Coronary artery (tissue), 2 donors: Measurements from ENCODE around the gene ARL6.

Source experiments
- DNase-seq: peaks from one replicate; pipeline ENCODE4 v3.0.0-alpha.2; 2017; ENCODE audit warnings: low spot score
- H3K27ac ChIP-seq, 2 donors: fragments of 200-600 bp; sonication (generic); one replicate each; pipeline ENCODE4 v1.5.1; 2016 to 2019
- H3K4me3 ChIP-seq: fragments of 200-600 bp; sonication (generic); 2 replicates; pipeline ENCODE4 v1.5.1; 2016; ENCODE audit warnings: mild to moderate bottlenecking, moderate library complexity
- TF ChIP-seq, protein P1 (sequence below): fragments of 200-600 bp; sonication (generic); IDR thresholded peaks from one replicate; pipeline ENCODE4 v1.5.1; 2019; ENCODE audit warnings: antibody characterized with exemption

Gene ARL6

DNA sequence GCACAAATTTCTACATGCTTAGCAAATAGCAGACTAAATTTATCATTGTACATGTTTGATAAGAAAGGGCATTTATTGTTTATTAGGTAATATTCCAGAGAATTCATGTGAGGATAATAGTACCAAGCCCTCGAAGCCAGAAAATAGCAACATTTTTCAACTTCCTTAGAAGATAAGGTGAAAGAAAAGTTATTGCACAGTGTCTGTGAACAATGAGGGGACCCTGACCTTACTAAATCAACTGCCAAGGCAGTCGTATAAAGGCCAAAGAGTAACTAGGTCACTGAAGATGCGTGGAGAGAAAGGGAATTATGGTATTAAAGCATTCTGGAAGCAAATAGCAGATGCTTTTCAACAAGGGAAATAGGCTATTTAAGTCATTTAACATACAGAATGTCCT lies 20.3 kb upstream of the ARL6 start:
- no peak for DNase-seq
- Histone ChIP-seq H3K27ac (no peak overlapping the region), H3K4me3 (no peak overlapping the region)
- TF ChIP-seq, protein P1, sequence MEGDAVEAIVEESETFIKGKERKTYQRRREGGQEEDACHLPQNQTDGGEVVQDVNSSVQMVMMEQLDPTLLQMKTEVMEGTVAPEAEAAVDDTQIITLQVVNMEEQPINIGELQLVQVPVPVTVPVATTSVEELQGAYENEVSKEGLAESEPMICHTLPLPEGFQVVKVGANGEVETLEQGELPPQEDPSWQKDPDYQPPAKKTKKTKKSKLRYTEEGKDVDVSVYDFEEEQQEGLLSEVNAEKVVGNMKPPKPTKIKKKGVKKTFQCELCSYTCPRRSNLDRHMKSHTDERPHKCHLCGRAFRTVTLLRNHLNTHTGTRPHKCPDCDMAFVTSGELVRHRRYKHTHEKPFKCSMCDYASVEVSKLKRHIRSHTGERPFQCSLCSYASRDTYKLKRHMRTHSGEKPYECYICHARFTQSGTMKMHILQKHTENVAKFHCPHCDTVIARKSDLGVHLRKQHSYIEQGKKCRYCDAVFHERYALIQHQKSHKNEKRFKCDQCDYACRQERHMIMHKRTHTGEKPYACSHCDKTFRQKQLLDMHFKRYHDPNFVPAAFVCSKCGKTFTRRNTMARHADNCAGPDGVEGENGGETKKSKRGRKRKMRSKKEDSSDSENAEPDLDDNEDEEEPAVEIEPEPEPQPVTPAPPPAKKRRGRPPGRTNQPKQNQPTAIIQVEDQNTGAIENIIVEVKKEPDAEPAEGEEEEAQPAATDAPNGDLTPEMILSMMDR, result no peak

DNA sequence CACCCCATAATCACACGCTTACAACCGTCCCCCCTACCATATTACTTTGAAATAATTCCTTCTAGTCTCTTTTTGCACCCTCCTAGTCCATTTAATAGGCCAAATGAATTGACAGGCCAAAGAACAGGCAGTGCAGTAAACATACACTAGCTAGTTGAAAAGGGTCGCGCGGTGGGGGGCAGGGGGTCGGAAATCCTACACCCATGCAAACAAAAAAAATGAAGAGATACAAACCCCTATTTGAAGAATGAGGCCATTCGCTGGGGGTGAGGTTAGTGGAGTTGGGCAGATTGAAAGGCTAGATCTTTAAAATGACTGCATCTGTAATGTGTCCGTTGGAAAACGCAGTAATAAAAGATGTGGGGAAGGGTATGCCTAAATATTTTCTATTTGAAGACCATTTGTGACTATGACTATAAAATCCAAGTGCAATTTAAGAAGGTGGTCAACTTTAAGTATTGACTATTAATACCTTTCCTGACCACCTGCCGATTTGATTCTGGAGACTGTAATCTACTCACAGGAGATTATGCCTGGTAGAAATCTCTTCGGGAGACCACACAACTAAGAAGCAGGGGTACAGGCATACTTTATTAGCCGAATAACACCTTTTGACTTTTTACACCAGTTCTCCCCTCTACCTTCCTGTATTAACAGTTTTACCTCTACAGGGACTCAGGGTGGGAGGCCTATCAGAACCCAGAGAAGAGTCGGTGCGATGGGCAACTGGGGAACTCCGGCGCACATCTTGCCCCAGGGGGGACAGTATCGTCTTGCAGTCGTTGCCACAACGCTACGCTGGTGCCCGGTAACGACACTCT lies 762 bp upstream of the ARL6 start:
- Histone ChIP-seq H3K4me3 (peak overlapping the region; percentile 90), H3K27ac (peak overlapping the region; percentile 33 to 78)
- TF ChIP-seq, protein P1, result no peak
- DNase-seq, result no peak

DNA sequence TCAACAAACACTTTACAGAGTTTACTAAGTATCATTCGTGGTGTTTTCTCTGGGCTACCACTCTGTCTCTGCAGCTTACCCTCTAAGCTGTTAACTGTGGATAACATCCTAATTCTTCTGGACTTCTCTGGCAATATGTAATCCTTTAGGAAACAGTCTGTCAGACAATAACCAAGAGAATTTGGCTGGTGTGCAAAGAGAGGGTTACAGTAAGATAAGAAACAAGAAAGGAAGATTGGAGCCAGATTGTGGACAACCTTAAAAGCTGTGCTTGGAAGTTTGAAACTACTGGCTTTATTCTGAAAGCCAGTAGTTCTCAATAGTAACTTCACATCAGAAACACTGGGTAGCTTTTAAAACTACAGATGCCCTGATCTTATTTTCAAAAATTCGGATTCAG lies 778 bp downstream of the ARL6 start:
- Histone ChIP-seq H3K4me3 (peak overlapping the region; percentile 90), H3K27ac (no peak overlapping the region)
- no peak for DNase-seq
- TF ChIP-seq, protein P1, result no peak

DNA sequence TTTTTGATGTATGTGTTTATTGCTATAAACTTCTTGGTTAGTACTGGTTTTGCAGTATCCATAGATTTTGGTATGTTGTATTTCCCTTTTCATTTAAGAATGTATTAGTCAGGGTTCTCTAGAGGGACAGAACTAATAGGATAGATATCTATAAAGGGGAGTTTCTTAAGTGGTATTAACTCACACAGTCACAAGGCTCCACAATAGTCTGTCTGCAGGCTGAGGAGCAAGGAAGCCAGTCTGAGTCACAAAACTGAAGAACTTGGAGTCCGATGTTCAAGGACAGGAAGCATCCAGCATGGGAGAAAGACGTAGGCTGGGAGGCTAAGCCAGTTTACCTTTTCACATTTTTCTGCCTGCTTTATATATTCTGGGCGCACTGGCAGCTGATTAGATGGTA lies 8.4 kb downstream of the ARL6 start:
- no peak overlapping the region for H3K27ac ChIP-seq
- TF ChIP-seq, protein P1, result no peak
- H3K4me3 ChIP-seq, result no peak overlapping the region
- no peak for DNase-seq

DNA sequence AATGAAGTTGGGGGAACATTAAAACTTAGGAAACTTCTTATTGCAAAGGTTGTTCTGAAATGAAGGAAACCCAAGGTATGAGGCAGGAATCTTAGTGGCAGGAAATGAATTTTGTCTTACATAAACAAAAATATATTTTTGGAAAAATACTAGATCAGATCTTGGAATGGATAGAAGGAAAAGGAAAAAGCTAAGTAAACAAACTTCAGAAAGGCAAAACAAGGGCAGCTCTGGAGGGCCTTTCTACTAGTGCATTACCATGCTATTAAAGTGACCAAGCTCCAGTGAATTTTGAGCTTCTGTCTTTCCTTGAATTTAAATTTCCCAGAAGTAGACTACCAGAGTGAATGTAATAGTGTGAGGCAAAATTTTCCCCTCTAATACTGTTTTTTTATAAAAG lies 13.6 kb downstream of the ARL6 start:
- no peak for DNase-seq
- TF ChIP-seq, protein P1, result no peak
- Histone ChIP-seq H3K4me3 (no peak overlapping the region), H3K27ac (no peak overlapping the region)

DNA sequence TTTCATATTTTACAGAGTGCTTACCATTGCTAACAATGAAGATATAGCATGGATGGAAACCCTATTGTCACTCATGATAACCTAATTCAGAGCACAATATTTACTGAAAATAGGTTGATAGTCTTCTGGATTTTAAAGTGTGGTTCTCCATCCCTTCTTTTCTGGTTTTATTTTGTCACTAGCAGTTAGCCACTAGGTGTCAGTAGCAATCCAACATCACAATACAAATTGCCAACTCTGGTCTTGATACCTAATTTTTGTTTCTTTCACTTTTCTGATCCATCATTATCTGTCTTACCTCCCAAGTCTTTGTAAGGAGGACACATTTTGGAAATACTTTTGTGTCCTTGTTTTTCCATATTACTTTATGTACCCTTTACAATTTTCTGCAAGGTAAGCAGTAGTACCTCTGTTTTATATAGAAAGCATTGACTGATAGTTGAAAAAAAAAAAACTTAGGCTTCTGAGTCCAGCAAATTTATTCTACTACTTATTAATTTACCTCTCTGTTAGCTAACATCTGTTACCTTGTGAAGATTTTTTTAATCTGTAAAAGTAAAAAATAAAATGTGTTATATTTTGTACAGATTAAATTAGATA lies 29.0 kb downstream of the ARL6 start:
- H3K4me3 ChIP-seq, result no peak overlapping the region
- no peak for DNase-seq
- TF ChIP-seq, protein P1, result peak; percentile 65
- no peak overlapping the region for H3K27ac ChIP-seq

DNA sequence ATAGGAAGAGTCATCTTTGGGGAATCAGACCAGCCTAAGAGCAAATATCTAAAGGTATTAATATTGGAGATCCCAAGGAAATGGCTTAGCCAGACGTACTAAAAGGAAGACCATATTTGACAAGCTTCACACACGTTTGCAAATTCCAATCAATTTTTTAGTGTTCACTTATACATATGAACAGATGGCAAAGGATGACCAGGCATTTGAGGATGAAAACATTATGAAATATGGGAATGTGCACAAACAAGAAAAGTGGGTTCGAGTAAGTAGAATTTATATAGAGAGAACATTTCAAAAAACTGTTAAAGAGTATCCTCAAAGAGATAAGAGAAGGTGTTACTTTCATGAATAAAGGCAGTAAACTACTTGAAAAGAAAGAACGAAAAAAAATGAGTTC lies 31.4 kb downstream of the ARL6 start:
- H3K27ac ChIP-seq, result no peak overlapping the region
- TF ChIP-seq, protein P1, result no peak
- H3K4me3 ChIP-seq, result no peak overlapping the region
- no peak for DNase-seq
